NB4 (cell line): ENCODE data around the gene ITPK1.
A peak's percentile ranks its signal among the peaks of the same experiment; 100 is the strongest.

Source experiments
- POLR2A ChIP-seq: IDR thresholded peaks from 2 replicates; pipeline ENCODE4 v1.6.1; 2011; ENCODE audit warnings: mild to moderate bottlenecking; ENCODE audit not compliant: insufficient read length; ENCODE audit errors: extremely low read depth
- TF ChIP-seq, protein P1 (sequence below): IDR thresholded peaks from one replicate; pipeline ENCODE4 v1.5.1; 2012; ENCODE audit warnings: low read depth, low read length
- TF ChIP-seq, protein P2 (sequence below): IDR thresholded peaks from 2 replicates; pipeline ENCODE4 v1.6.1; 2011; ENCODE audit warnings: low read depth, low read length

- TF ChIP-seq, protein P1, sequence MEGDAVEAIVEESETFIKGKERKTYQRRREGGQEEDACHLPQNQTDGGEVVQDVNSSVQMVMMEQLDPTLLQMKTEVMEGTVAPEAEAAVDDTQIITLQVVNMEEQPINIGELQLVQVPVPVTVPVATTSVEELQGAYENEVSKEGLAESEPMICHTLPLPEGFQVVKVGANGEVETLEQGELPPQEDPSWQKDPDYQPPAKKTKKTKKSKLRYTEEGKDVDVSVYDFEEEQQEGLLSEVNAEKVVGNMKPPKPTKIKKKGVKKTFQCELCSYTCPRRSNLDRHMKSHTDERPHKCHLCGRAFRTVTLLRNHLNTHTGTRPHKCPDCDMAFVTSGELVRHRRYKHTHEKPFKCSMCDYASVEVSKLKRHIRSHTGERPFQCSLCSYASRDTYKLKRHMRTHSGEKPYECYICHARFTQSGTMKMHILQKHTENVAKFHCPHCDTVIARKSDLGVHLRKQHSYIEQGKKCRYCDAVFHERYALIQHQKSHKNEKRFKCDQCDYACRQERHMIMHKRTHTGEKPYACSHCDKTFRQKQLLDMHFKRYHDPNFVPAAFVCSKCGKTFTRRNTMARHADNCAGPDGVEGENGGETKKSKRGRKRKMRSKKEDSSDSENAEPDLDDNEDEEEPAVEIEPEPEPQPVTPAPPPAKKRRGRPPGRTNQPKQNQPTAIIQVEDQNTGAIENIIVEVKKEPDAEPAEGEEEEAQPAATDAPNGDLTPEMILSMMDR = no peak
- TF ChIP-seq, protein P2, sequence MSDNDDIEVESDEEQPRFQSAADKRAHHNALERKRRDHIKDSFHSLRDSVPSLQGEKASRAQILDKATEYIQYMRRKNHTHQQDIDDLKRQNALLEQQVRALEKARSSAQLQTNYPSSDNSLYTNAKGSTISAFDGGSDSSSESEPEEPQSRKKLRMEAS = 0 out of 2 replicates have a peak, but pooled peaks have one; percentile 26
- no peak for TF ChIP-seq POLR2A
These were observed 12.2 kb downstream of the ITPK1 start for GRCh38 chr14:93103392-93104080.
